Erythroblast (primary cell): ENCODE data around the gene SH2D4B.

Experiments used
- GATA1 ChIP-seq: IDR thresholded peaks from 2 replicates; pipeline ENCODE4 v1.6.1; 2011; ENCODE audit warnings: low read depth, mild to moderate bottlenecking, control low read depth, low read length, moderate library complexity
- POLR2A ChIP-seq: IDR thresholded peaks from 2 replicates; pipeline ENCODE4 v1.6.1; 2011; ENCODE audit warnings: mild to moderate bottlenecking, low read length

GRCh38 chr10:80535671-80536360, 1.9 kb upstream of the SH2D4B start:
- TF ChIP-seq POLR2A: peak; percentile 31
- no peak for TF ChIP-seq GATA1
